PFSK-1 (cell line): ENCODE data around the gene C5orf22.

ENCODE experiments used
- FOXP2 ChIP-seq: optimal IDR thresholded peaks from 2 replicates; pipeline ENCODE3; 2011; ENCODE audit warnings: borderline replicate concordance, control low read depth, inconsistent platforms; ENCODE audit not compliant: insufficient read depth; ENCODE audit errors: extremely low read length, extremely low read depth
- POLR2AphosphoS5 ChIP-seq: IDR thresholded peaks from 2 replicates; pipeline ENCODE4 v1.6.1; 2012; ENCODE audit warnings: low read depth, mild to moderate bottlenecking, control low read depth, low read length, moderate library complexity
- REST ChIP-seq, 2 experiments: IDR thresholded peaks; 2 replicates each; pipeline versions ENCODE4 v1.6.1 to v1.8.0; 2011 to 2012; ENCODE audit warnings: low read depth in 2 of 2, low read length in 2 of 2, control low read depth in 1 of 2, inconsistent platforms in 1 of 2, mild to moderate bottlenecking in 1 of 2, moderate library complexity in 1 of 2; ENCODE audit not compliant: insufficient read depth in 1 of 2
- SIN3A ChIP-seq: IDR thresholded peaks from 2 replicates; pipeline ENCODE4 v1.6.1; 2012; ENCODE audit warnings: mild to moderate bottlenecking, low read length, moderate library complexity, borderline replicate concordance; ENCODE audit not compliant: insufficient read depth
- TAF1 ChIP-seq: IDR thresholded peaks from 2 replicates; pipeline ENCODE4 v1.6.1; 2012; ENCODE audit warnings: low read length, control low read depth, borderline replicate concordance; ENCODE audit not compliant: insufficient read depth

The C5orf22 gene

GRCh38 chr5:31559942-31560341 lies 27.8 kb downstream of the C5orf22 start:
- no peak for TF ChIP-seq REST (IDR thresholded peaks at IDR 0.05; ENCODE audit: insufficient read depth in 1 of 2, low read depth in 2 of 2, low read length in 2 of 2)
- no peak for TF ChIP-seq POLR2AphosphoS5
- no peak for TF ChIP-seq SIN3A
- TF ChIP-seq TAF1 = no peak
- TF ChIP-seq FOXP2 = no peak

- no peak for TF ChIP-seq TAF1
- TF ChIP-seq REST (IDR thresholded peaks at IDR 0.05; ENCODE audit: insufficient read depth in 1 of 2, low read depth in 2 of 2, low read length in 2 of 2) = no peak
- no peak for TF ChIP-seq FOXP2
- no peak for TF ChIP-seq SIN3A
- no peak for TF ChIP-seq POLR2AphosphoS5
These were observed 29.8 kb downstream of the C5orf22 start for GRCh38 chr5:31561946-31562345.

GRCh38 chr5:31563216-31563615 lies 31.1 kb downstream of the C5orf22 start:
- TF ChIP-seq SIN3A = no peak
- TF ChIP-seq REST (IDR thresholded peaks at IDR 0.05; ENCODE audit: insufficient read depth in 1 of 2, low read depth in 2 of 2, low read length in 2 of 2) = no peak
- TF ChIP-seq FOXP2 = no peak
- no peak for TF ChIP-seq POLR2AphosphoS5
- no peak for TF ChIP-seq TAF1

- no peak for TF ChIP-seq TAF1
- TF ChIP-seq REST (IDR thresholded peaks at IDR 0.05; ENCODE audit: insufficient read depth in 1 of 2, low read depth in 2 of 2, low read length in 2 of 2) = no peak
- no peak for TF ChIP-seq SIN3A
- TF ChIP-seq FOXP2 = no peak
- TF ChIP-seq POLR2AphosphoS5 = no peak
These were observed 36.3 kb downstream of the C5orf22 start for GRCh38 chr5:31568302-31568835.

DNA sequence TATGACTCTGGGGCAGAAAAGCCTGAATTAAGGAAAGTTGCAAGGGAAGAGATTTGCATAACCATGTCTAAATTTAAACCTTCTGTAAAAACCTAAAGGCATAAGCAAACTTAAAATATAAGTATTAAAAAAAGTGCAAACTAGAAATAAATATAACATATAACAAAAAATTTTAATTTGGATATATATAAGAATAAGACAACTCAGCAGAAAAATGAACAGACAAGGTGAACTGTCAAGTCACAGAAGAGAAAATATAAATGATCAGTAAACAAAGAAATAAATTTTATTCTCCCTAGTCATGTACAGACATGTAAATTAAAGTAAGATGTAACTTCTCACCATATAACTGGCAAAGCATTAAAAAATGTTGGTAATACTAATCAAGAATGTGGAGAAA lies 37.0 kb downstream of the C5orf22 start:
- TF ChIP-seq FOXP2 = no peak
- TF ChIP-seq POLR2AphosphoS5 = no peak
- TF ChIP-seq TAF1 = no peak
- TF ChIP-seq SIN3A = no peak
